ENCODE results near the gene AKAP11.

AKAP11 gene

DNA sequence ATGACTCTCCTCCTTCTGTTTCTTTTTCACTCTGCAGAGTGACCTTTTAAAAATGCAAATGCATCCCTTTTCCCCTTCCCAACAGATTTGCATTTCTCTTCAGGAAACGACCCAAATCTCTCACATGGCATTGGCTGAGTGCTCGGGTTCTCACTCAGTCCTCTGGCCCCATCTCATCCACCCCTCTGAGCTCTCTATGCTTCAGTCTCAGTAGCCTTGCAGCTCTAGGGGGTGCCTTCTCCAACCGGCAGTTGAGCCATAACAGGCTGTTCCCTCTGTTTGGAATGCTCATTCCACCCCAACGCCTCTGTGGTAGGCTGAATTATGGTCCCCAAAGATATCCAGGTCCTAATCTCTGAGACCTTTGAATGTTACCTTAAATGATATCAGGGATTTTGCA lies 78.2 kb downstream of the AKAP11 start:
- TF ChIP-seq, protein P1, sequence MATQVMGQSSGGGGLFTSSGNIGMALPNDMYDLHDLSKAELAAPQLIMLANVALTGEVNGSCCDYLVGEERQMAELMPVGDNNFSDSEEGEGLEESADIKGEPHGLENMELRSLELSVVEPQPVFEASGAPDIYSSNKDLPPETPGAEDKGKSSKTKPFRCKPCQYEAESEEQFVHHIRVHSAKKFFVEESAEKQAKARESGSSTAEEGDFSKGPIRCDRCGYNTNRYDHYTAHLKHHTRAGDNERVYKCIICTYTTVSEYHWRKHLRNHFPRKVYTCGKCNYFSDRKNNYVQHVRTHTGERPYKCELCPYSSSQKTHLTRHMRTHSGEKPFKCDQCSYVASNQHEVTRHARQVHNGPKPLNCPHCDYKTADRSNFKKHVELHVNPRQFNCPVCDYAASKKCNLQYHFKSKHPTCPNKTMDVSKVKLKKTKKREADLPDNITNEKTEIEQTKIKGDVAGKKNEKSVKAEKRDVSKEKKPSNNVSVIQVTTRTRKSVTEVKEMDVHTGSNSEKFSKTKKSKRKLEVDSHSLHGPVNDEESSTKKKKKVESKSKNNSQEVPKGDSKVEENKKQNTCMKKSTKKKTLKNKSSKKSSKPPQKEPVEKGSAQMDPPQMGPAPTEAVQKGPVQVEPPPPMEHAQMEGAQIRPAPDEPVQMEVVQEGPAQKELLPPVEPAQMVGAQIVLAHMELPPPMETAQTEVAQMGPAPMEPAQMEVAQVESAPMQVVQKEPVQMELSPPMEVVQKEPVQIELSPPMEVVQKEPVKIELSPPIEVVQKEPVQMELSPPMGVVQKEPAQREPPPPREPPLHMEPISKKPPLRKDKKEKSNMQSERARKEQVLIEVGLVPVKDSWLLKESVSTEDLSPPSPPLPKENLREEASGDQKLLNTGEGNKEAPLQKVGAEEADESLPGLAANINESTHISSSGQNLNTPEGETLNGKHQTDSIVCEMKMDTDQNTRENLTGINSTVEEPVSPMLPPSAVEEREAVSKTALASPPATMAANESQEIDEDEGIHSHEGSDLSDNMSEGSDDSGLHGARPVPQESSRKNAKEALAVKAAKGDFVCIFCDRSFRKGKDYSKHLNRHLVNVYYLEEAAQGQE (IDR thresholded peaks at IDR 0.05; ENCODE audit: insufficient read depth in 1 of 2, low read depth in 2 of 2, low read length in 2 of 2): no peak
- TF ChIP-seq TAF1 (IDR thresholded peaks at IDR 0.05; ENCODE audit: borderline replicate concordance, insufficient read depth, low read length): no peak

DNA sequence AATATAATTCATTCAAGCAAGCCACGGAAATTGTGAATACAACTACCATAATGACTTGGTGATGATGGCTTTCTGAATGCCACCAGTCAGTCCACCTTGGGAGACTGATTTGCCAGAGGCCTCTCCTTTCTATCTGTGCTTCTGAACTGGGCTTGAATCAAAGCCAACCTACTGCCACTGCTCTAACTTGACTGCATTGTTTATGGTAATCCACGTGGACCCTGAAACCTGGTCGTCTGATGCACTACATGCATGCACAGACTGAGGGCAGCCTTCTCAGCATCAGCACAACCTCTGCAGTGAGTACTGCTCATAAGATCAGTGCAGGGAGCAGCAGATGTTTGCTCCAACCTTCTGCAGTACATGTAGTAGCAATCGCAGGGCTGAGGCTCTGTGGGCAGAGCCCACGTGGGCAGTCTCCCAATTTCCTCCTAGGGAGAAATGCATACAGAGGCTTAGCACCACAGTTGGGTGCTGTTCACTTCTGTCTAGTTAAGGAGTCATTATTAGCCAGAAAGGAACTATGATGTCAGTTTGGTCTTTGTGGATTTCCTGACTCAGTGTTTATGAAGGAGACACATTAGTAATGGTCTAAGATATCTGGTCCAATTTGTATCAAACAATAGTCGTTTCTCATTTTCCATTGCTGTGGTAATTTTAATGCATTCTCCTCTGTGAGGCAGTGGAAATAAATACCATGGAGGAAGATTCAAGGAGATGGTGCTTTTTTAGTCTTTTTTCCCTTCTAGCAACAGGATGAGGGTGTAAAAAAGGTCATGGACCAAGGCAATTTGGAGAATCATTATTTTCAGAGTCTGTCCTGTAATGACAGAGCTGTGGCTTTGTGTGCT lies 82.5 kb downstream of the AKAP11 start:
- TF ChIP-seq TAF1 (IDR thresholded peaks at IDR 0.05; ENCODE audit: borderline replicate concordance, insufficient read depth, low read length) (no peak), SIN3A (IDR thresholded peaks at IDR 0.05; ENCODE audit: borderline replicate concordance, insufficient read depth, low read length) (no peak), POLR2AphosphoS5 (IDR thresholded peaks at IDR 0.05; ENCODE audit: low read depth, low read length) (no peak), FOXP2 (optimal IDR thresholded peaks at IDR 0.05; ENCODE audit: borderline replicate concordance, extremely low read depth, extremely low read length, insufficient read depth) (no peak)
- TF ChIP-seq, protein P1 (IDR thresholded peaks at IDR 0.05; ENCODE audit: insufficient read depth in 1 of 2, low read depth in 2 of 2, low read length in 2 of 2): no peak

DNA sequence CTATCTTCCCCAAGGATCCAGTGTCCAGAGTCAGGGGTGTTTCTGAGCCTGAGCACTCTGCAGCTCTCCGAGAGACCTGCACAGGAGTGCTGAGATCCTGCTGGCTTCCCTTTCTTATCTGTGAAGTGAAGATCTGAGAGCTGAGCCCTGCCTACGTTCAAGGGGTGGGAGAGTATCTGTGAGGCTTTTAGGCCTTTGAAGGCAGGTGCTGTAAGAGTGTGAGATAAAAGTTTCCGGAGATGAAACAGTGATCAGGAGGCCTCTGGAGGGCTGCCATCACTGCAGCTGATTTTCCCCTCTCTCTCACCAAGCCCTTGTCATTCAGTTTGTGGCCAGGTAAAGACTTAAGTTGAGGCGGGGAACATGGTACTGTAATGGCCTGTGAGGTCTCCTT lies 83.1 kb downstream of the AKAP11 start:
- TF ChIP-seq POLR2AphosphoS5 (IDR thresholded peaks at IDR 0.05; ENCODE audit: low read depth, low read length) (no peak), SIN3A (IDR thresholded peaks at IDR 0.05; ENCODE audit: borderline replicate concordance, insufficient read depth, low read length) (no peak), FOXP2 (optimal IDR thresholded peaks at IDR 0.05; ENCODE audit: borderline replicate concordance, extremely low read depth, extremely low read length, insufficient read depth) (no peak), TAF1 (IDR thresholded peaks at IDR 0.05; ENCODE audit: borderline replicate concordance, insufficient read depth, low read length) (no peak)
- TF ChIP-seq, protein P1 (IDR thresholded peaks at IDR 0.05; ENCODE audit: insufficient read depth in 1 of 2, low read depth in 2 of 2, low read length in 2 of 2): no peak

DNA sequence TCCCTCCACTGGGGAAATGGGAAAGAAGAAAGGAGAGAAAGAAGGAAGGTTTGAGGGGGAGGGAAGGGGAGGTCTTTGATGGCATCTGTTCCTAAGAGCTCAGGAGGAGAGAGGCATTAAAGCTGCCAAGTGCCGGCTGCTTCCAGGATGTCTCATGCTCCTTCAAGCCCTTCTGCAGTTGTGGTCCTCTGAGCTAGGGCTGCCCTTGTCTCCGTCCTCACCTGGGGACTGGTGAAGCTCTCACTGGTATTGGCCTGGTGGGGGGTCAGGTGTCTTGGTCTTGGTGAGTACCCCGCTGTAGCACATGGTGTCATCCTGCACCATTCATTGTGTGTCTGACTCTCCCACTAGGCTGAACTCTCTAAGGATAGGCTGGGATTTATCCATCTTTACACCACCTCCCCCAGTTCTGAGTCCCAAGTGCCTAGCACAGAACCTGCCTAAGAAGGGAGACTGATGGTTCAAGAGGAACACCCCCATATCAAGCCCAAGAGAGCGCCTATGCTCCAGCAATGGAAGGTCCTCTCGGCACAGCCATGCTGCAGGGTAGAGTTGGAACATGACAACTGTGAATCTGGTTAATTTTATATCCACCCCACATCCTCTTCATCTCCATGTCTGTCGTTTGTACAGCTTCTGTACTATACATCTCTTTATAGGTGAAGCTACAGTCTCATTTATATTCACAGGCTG lies 83.7 kb downstream of the AKAP11 start:
- TF ChIP-seq TAF1 (IDR thresholded peaks at IDR 0.05; ENCODE audit: borderline replicate concordance, insufficient read depth, low read length) (no peak), SIN3A (IDR thresholded peaks at IDR 0.05; ENCODE audit: borderline replicate concordance, insufficient read depth, low read length) (no peak), POLR2AphosphoS5 (IDR thresholded peaks at IDR 0.05; ENCODE audit: low read depth, low read length) (no peak), FOXP2 (optimal IDR thresholded peaks at IDR 0.05; ENCODE audit: borderline replicate concordance, extremely low read depth, extremely low read length, insufficient read depth) (no peak)
- TF ChIP-seq, protein P1 (IDR thresholded peaks at IDR 0.05; ENCODE audit: insufficient read depth in 1 of 2, low read depth in 2 of 2, low read length in 2 of 2): no peak
